Esophagus muscularis mucosa (tissue), 3 donors: ENCODE data around the gene WWTR1.

ENCODE experiments used
- POLR2AphosphoS5 ChIP-seq, 2 donors: sonication (generic); formaldehyde crosslinking; IDR thresholded peaks; one replicate each; pipeline ENCODE4 v1.6.1; 2017; ENCODE audit warnings: antibody characterized with exemption in 2 of 2
- TF ChIP-seq, protein P1 (sequence below), 3 experiments: fragments of 200-600 bp in 2 of 3; fragments of 450-650 bp in 1 of 3; sonication (generic) in 2 of 3; IDR thresholded peaks; one replicate each; pipeline ENCODE4 v1.5.1; 2017 to 2019; ENCODE audit warnings: antibody characterized with exemption in 3 of 3, mild to moderate bottlenecking in 2 of 3, moderate library complexity in 1 of 3

DNA sequence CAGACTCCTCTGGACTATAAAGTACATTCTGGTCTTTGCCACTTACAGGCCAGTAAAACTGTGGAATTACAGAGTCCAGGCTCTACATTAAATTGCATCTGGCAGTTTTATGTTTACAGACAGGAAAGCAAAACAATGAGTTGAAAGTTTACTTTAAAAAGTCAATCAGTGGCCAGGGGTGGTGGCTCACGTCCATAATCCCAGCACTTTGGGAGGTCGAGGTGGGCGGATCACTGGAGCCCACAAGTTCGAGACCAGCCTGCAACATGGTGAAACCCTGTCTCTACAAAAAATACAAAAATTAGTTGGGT, 129.5 kb downstream of the WWTR1 start:
- TF ChIP-seq, protein P1, sequence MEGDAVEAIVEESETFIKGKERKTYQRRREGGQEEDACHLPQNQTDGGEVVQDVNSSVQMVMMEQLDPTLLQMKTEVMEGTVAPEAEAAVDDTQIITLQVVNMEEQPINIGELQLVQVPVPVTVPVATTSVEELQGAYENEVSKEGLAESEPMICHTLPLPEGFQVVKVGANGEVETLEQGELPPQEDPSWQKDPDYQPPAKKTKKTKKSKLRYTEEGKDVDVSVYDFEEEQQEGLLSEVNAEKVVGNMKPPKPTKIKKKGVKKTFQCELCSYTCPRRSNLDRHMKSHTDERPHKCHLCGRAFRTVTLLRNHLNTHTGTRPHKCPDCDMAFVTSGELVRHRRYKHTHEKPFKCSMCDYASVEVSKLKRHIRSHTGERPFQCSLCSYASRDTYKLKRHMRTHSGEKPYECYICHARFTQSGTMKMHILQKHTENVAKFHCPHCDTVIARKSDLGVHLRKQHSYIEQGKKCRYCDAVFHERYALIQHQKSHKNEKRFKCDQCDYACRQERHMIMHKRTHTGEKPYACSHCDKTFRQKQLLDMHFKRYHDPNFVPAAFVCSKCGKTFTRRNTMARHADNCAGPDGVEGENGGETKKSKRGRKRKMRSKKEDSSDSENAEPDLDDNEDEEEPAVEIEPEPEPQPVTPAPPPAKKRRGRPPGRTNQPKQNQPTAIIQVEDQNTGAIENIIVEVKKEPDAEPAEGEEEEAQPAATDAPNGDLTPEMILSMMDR (IDR thresholded peaks at IDR 0.05): no peak
- no peak for TF ChIP-seq POLR2AphosphoS5 (IDR thresholded peaks at IDR 0.05)
